Measurements from ENCODE around the gene OGN.

The OGN gene

GRCh38 chr9:92404042-92404836 lies at the start of gene OGN:
TSS of gene OGN (minus strand) at chr9:92404578. CDS start at chr9:92403407, 1,171 bp downstream.
- Histone ChIP-seq H3K4me2 (ENCODE audit: low read depth, low read length, poor library complexity, severe bottlenecking) (no peak within 1 kb of the TSS), H3K9me3 (ENCODE audit: insufficient read depth, low read length) (no peaks in the 10 kb centered on the region), H3F3A (ENCODE audit: insufficient read depth) (no peaks in the 10 kb centered on the region), H3K9ac (ENCODE audit: low read length) (no peak within 1 kb of the TSS), H3K27me3 (ENCODE audit: low read length) (no peaks in the 10 kb centered on the region), H4K20me1 (ENCODE audit: low read depth, low read length) (no peaks in the 10 kb centered on the region), H3K27ac (ENCODE audit: low read depth, low read length) (no peak within 1 kb of the TSS), H3K4me3 (ENCODE audit: insufficient read depth, low read length, poor library complexity, severe bottlenecking) (no peak within 1 kb of the TSS), H2AFZ (ENCODE audit: low read depth, low read length, severe bottlenecking) (no peak within 1 kb of the TSS), H3K79me2 (ENCODE audit: insufficient read depth, low read length) (no peaks in the 10 kb centered on the region), H3K9me2 (replicated peaks; ENCODE audit: insufficient read depth, low read length) (no peaks in the 10 kb centered on the region), H3K36me3 (ENCODE audit: low read length) (no peaks in the 10 kb centered on the region; the same call in 1 of the 2 replicates)
- TF ChIP-seq CTCF (IDR thresholded peaks at IDR 0.05; ENCODE audit: insufficient read depth, low read length, poor library complexity, severe bottlenecking) (no peak), EZH2phosphoT487 (conservative IDR thresholded peaks at IDR 0.05; ENCODE audit: low read length) (no peak)

GRCh38 chr9:92446536-92446935 lies 42.2 kb upstream of the OGN start:
- Histone ChIP-seq H2AFZ (ENCODE audit: low read depth, low read length, severe bottlenecking) (no peak overlapping the region), H3K27me3 (ENCODE audit: low read length) (no peaks in the 10 kb centered on the region), H3K9me2 (replicated peaks; ENCODE audit: insufficient read depth, low read length) (no peaks in the 10 kb centered on the region), H3F3A (ENCODE audit: insufficient read depth) (no peaks in the 10 kb centered on the region), H3K27ac (ENCODE audit: low read depth, low read length) (no peak overlapping the region), H3K79me2 (ENCODE audit: insufficient read depth, low read length) (no peaks in the 10 kb centered on the region), H3K4me2 (ENCODE audit: low read depth, low read length, poor library complexity, severe bottlenecking) (no peak overlapping the region), H3K9ac (ENCODE audit: low read length) (no peak overlapping the region), H3K9me3 (ENCODE audit: insufficient read depth, low read length) (no peaks in the 10 kb centered on the region), H4K20me1 (ENCODE audit: low read depth, low read length) (no peaks in the 10 kb centered on the region), H3K4me3 (ENCODE audit: insufficient read depth, low read length, poor library complexity, severe bottlenecking) (no peak overlapping the region), H3K36me3 (ENCODE audit: low read length) (no peaks in the 10 kb centered on the region)
- no peak for TF ChIP-seq CTCF (IDR thresholded peaks at IDR 0.05; ENCODE audit: insufficient read depth, low read length, poor library complexity, severe bottlenecking)
- no peak for TF ChIP-seq EZH2phosphoT487 (conservative IDR thresholded peaks at IDR 0.05; ENCODE audit: low read length)

- Histone ChIP-seq H3K36me3 (ENCODE audit: low read length) (no peaks in the 10 kb centered on the region), H3K4me3 (ENCODE audit: insufficient read depth, low read length, poor library complexity, severe bottlenecking) (no peak overlapping the region), H3K4me2 (ENCODE audit: low read depth, low read length, poor library complexity, severe bottlenecking) (no peak overlapping the region), H4K20me1 (ENCODE audit: low read depth, low read length) (no peaks in the 10 kb centered on the region), H3K9me3 (ENCODE audit: insufficient read depth, low read length) (no peaks in the 10 kb centered on the region), H2AFZ (ENCODE audit: low read depth, low read length, severe bottlenecking) (no peak overlapping the region), H3K27ac (ENCODE audit: low read depth, low read length) (no peak overlapping the region), H3F3A (ENCODE audit: insufficient read depth) (no peaks in the 10 kb centered on the region), H3K9ac (ENCODE audit: low read length) (no peak overlapping the region), H3K79me2 (ENCODE audit: insufficient read depth, low read length) (no peaks in the 10 kb centered on the region), H3K9me2 (replicated peaks; ENCODE audit: insufficient read depth, low read length) (no peaks in the 10 kb centered on the region), H3K27me3 (ENCODE audit: low read length) (no peaks in the 10 kb centered on the region)
- TF ChIP-seq EZH2phosphoT487 (conservative IDR thresholded peaks at IDR 0.05; ENCODE audit: low read length), result no peak
- TF ChIP-seq CTCF (IDR thresholded peaks at IDR 0.05; ENCODE audit: insufficient read depth, low read length, poor library complexity, severe bottlenecking), result no peak
Observed at GRCh38 chr9:92444841-92445240, 40.5 kb upstream of the OGN start.
